Thyroid gland (tissue), 4 donors: ENCODE results near the gene EPHA8.

Source experiments
- CTCF ChIP-seq, 6 experiments: fragments of 200-600 bp in 3 of 6; fragments of 450-650 bp in 3 of 6; sonication (generic) in 3 of 6; IDR thresholded peaks; one replicate each; pipeline ENCODE4 v1.5.1; 2016 to 2019; ENCODE audit warnings: antibody characterized with exemption in 6 of 6, mild to moderate bottlenecking in 2 of 6, inconsistent platforms in 1 of 6, moderate library complexity in 1 of 6
- POLR2A ChIP-seq, 2 donors: fragments of 450-650 bp; IDR thresholded peaks; one replicate each; pipeline ENCODE4 v1.6.1; 2017; ENCODE audit warnings: antibody characterized with exemption in 2 of 2, mild to moderate bottlenecking in 2 of 2, moderate library complexity in 1 of 2

GRCh38 chr1:22638476-22639234 is 75.4 kb downstream of the EPHA8 start:
- TF ChIP-seq POLR2A (IDR thresholded peaks at IDR 0.05) (no peak), CTCF (IDR thresholded peaks at IDR 0.05) (no peak)
